Muscle of arm (tissue), 12 donors: ENCODE measurements around the gene RCAN2. TPM values are rescaled to one million over a fixed set of nuclear protein-coding genes. Genes with fewer than 3 reads are reported as not detected.

Source experiments
- DNase-seq: peaks from one replicate; pipeline ENCODE4 v3.0.0-alpha.2; 2013
- polyA plus RNA-seq, 12 donors: library from polyadenylated mRNA; unstranded; fragments of 120-200 nt; gene quantifications; one replicate each; pipeline ENCODE4 v1.2.1, GENCODE V29; 2013; ENCODE audit not compliant: insufficient read length in 12 of 12

RCAN2 gene
- polyA plus RNA-seq, 12 donors = 4.6 to 8.2 (median 6.9) TPM; not detected in 1

DNA sequence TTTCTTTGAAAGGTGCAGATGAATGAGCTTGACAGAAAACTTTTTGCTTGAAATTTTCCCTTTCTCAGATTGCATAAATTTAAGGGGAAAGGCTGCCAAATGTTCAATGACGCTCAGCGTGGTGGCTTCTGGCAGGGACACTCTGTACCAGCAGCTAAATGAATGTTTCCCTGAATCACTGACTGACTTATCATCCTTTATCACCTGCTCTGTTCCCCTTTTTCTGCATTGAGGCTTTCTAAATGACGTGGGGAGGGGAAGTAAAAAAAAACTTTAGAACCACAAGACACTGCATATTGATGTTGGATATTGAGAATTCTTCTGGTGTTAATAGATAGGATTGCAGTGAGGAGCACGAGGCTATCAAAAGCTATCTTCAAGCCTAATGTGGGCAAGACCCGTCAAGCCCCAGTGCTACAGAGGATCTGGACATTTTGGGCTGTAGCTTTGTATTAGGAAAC lies 273.5 kb downstream of the RCAN2 start:
- DNase-seq = no peak

- no peak for DNase-seq
Observed at GRCh38 chr6:46216879-46217278, 274.4 kb downstream of the RCAN2 start.

GRCh38 chr6:46215777-46216176 lies 275.5 kb downstream of the RCAN2 start:
- no peak for DNase-seq

GRCh38 chr6:46215213-46215612 lies 276.0 kb downstream of the RCAN2 start:
- DNase-seq = no peak

DNA sequence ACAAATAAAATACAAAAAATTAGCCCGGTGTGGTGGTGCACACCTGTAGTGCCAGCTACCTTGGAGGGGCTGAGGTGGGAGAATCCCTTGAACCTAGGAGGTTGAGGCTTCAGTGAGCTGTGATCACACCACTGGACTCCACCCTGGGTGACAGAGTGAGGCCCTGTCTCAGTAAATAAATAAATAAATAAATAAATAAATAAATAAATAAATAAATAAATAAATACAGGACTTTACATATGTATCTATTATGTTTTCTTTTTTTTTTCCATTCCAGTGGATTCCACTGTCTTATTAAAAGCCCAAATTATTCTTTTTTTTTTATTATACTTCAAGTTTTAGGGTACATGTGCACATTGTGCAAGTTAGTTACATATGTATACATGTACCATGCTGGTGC lies 279.3 kb downstream of the RCAN2 start:
- DNase-seq = no peak

GRCh38 chr6:46210294-46210693 lies 281.0 kb downstream of the RCAN2 start:
- DNase-seq = no peak

DNA sequence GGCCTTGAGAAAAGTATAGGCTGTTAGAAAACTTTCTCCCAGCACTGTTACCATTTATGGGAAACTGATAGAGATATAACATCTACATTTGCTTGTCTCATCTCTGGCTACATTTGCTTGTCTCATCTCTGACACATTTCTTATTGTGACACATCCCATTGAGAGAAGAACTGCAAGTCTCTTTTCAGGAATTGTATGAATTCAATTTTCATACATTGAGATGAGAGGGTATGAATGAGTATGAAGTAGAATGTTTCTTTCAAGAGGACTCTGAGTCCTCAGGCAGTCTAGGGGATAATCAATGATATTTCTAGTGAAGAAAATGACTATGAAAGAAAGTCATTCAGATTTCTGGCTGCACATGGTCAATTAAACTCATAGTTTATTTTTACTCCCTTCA lies 282.9 kb downstream of the RCAN2 start:
- DNase-seq = no peak

DNA sequence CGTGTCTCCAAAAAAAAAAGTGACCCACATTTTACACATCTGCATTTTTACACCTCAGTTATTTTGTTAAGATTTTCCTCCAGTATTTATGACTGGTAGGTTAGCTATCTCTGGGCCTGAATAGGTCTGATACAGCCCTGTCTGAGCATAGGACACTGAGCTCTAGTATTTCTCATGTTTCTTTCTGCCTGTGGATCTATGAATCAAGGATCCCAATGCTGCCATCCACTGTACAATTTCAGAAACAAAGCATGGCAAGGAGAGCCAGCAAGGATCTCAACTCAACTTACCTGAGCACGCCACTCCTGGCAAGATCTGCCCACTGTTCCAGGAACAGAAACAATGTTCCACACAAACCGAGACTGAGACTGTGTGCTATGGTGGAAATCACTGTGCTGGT lies 284.1 kb downstream of the RCAN2 start:
- DNase-seq = no peak

GRCh38 chr6:46204880-46205650 lies 286.2 kb downstream of the RCAN2 start:
- no peak for DNase-seq

- DNase-seq = peak; percentile 4
Observed at GRCh38 chr6:46203391-46204177, 287.7 kb downstream of the RCAN2 start.

DNA sequence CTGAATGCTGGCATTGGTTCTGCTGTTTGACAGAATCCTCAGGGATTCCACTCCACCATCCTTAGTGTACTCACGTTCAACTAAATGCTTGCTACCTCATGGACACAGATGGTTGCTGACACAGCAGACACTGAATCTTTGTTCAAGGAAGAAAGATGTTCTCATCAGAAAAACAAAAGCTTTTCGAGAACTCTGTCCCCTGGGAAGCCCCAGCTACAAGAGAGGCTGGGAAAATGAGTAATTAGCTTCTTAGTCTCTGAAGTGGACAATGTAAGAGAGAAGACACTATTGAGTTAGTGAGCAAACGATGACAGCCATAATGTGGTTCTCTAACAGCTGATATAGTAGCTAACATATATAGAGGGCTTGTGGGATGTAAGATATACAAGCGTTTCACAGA lies 289.5 kb downstream of the RCAN2 start:
- no peak for DNase-seq

DNA sequence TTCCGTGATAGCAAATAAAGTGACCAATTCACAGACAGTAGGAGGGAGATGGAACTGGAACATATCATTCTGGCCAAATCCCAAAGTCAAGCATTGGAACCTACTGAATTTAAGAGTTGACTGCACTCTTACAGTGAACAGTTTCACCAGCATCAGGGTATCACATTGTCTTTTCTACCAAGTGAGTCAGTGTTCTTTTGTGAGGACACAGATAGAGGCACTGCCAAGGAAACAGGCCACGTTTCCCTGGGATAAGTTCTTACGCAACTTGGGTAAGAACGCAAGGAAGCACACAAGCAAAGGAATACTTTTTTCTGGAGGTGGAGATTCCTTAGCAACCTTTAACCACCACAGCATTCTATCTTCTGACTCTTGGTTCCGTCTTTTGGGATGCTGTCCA lies 291.9 kb downstream of the RCAN2 start:
- no peak for DNase-seq

- DNase-seq = no peak
Observed at GRCh38 chr6:46191961-46192360, 299.3 kb downstream of the RCAN2 start.

- DNase-seq = no peak
Observed at GRCh38 chr6:46190889-46191288, 300.4 kb downstream of the RCAN2 start.

DNA sequence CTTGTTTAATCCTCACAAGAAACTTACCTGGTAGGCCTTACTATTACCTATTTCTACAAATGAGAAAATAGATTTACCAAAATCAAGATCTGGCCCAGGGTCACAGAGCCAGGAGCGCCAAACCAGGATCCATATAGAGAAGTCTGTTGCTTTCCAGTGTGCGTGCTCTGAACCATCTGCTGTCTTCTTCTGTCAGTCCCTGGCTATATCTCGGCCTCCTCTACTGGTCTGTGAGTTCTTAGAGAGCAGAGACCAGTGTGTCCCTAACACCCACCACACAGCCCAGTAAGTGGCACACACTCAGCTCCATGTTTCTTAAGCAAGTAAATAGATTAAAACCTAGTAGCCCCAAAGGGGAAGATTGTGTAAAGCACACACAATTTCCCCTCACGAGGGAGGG lies 301.5 kb downstream of the RCAN2 start:
- no peak for DNase-seq

- DNase-seq = no peak
Observed at GRCh38 chr6:46186583-46186982, 304.7 kb downstream of the RCAN2 start.

GRCh38 chr6:46184114-46184513 lies 307.1 kb downstream of the RCAN2 start:
- DNase-seq = peak; percentile 35

DNA sequence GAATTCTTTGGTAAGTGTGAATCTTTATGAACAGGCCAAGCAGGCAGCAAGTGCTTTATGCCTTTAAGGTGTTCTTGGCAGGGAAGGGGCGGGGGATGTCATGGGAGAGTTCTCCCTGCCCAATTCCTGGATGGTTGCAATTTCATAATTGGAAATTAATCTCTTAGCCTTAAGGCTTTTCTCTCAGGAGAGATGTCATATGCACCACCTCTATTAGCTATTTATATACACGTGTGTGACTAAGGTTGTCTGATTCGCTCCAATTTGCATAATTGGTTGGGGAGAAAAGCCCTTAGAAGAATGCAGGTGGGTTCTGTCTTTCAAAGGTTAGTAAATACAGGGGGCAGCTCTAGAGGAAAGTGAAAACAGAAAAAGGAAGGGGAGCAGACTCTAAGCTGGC lies 315.3 kb downstream of the RCAN2 start:
- DNase-seq = no peak

DNA sequence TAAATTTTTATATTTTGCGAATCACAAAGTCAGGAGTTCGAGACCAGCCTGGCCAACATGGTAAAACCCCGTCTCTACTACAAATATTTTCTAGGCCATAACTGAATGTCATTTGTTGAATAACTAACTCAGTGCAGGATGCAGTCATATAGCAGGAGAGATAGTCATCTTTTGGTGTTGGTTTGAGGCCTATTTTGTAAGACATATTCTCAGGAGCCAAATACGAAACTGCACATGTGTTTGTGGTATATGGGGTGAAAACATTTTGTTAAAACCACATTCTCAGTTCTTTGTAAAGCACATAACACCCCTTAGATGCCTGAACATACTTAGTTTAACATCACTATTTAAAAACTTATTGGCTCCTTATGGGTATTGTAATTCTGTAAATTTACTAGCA lies 315.8 kb downstream of the RCAN2 start:
- no peak for DNase-seq

- no peak for DNase-seq
Observed at GRCh38 chr6:46174904-46175303, 316.3 kb downstream of the RCAN2 start.

GRCh38 chr6:46172176-46172575 lies 319.1 kb downstream of the RCAN2 start:
- DNase-seq = no peak
